ENCODE measurements around the gene PSAPL1.

GRCh38 chr4:7383266-7383665 is 51.5 kb downstream of the PSAPL1 start:
- TF ChIP-seq CTCF (IDR thresholded peaks at IDR 0.05; ENCODE audit: poor library complexity, severe bottlenecking): no peak
- TF ChIP-seq EZH2 (IDR thresholded peaks at IDR 0.05; ENCODE audit: borderline replicate concordance, insufficient read depth, low read length, poor library complexity, severe bottlenecking): no peak
- TF ChIP-seq SMC3 (conservative IDR thresholded peaks at IDR 0.05; ENCODE audit: poor library complexity): no peak
